ENCODE measurements around the gene CRYBA1.

The CRYBA1 gene

DNA sequence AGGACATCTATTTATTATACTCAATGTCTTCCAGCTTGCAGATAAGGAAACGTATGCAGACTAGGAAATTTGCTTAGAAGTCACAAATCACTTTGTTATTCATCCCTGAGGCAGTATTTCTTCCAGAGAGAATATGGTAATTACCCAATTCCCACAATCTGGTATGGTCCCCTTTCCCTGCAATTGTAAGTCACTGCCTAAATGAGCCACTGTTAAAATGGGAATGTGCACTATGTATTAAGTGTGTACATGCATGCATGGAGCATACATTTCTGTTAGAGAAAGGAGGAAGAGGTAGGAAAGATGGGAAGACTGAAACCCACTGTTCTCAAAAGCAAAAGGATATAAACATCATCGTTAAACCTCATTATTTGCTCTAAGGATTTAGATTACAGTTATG lies 37.3 kb downstream of the CRYBA1 start:
- DNase-seq: no peak

DNA sequence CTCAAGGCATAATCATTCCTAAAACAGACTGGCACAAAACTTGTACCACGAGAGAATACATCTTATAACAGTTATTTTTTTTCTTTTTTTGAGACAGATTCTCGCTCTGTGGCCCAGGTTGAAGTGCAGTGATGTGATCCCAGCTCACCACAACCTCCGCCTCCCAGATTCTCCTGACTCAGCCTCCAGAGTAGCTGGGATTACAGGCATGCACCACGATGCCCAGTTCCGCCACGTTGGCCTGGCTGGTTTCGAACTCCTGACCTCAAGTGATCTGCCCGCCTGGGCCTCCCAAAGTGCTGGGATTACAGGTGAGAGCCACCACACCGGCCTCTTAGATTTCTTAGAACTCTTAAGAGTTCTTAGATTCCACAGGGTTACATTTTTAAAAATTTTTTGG lies 43.2 kb downstream of the CRYBA1 start:
- DNase-seq: no peak

DNA sequence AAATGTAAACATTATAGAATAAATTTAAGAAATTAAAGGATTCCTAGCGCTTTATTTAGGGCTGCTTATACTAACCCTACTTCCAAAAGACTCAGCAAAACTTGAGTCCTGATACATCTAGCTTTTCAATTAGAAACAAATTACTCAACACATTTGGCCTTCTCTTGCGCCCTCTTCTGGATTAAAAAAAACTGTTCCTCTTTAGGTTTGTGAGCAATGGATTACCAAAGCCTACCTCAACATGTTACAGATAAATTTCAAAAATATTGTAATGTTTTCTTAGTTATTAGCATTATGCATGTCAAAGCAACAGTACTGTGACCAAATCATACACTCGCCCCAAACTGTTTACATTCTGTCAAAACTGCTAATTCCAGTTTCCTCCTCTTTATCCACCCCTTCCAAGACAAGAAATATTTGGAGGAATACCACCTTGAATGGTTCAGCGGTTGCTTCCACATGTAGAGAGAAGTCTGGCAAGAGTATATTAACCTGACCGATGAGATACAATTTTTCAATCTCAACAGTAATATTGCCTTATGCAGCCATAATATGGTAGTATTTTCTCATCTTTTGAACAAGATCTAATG lies 44.6 kb downstream of the CRYBA1 start:
- peak; percentile 92 for DNase-seq

DNA sequence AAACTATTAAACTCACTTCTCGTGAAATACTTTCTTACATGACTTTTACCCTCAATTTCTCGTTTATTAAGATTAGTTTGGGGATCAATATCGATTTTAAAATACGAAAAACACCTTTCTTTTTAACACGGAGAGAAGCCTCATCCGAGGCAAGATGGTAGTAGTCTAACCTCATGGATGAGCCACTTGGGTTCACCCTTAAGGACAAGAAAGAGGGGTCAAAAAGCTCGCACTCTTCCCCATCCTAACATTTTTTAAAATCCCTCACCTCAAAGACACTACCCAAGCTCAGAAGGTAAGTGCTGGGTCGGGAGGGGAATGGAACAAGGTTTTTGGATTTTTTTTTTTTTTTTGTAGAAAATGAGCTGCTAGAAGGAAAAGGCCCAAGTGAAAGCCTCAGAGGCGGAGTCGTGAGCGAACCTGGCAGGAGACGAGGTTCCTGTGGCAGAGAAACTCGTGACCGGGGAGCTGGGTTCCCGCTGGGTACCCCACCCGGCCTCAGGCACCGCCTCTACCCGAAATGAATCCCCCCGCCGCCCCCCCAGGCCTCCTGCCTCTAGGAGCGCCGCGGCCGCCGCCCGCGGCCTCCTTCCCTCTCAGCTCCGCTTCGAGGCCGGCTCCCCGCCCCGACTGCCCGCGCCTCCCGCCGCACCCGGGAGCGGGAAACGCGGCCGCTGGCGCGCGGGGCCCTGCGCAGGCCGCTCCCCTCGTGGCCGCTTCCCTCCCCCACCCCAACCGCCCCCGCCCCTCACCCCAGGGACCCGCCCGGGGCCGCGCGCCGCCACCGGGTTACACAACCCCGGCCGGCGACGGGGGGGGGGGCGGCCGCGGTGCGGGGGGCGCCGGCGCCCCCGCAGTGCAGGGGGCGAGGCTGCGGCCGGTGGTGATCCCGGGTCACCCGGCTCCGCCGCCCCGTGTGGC lies 45.7 kb downstream of the CRYBA1 start:
- peak; percentile 27 for DNase-seq

DNA sequence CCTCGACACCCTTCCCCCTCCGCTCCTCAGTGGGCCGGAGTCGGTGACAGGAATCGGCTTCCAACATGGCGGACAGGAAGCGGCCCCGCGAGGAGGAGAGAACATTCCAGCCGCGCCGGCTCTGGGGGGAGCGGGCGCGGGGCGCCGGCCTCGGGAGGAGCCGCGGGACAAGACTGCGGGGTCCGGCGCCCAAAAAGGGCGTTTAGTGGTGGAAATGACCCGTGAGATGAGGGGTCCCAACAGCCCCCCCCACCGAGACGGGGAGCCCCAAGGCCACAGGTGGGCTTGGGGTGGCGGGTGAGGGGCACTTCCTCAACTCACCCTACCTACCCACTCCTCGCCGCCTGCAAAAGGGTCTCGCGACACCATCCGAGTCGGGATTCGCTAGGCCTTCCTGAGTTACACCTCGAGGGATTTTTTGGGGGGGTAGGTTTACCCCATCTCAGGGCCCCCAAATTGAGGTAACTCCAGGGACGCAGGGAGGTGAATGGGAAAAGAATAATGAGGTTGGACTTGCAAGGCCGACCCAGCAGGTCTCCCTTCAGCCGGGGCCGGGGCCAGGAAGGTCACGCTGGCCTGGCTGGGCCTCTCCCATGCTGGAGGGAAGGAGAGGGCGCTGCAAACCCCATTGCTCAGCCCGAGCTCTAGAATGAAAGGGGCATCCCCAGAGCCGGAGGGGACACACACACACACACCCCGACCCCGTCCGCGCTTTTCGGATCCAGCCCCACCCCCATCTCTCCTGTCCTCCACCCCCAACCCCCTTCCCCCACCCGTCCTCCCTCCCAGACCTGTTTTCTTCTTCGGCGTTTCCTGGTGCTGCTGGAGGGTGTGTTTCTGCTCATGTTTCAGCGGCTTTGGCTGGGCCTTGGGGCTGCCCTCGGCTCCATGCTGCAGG lies 46.6 kb downstream of the CRYBA1 start:
- no peak for DNase-seq

GRCh38 chr17:29293890-29294579 lies 47.4 kb downstream of the CRYBA1 start, which contains the start of gene NUFIP2:
TSS of gene NUFIP2 (minus strand) at chr17:29294148. CDS start at chr17:29294059, 89 bp downstream.
- DNase-seq: peak; percentile 99

DNA sequence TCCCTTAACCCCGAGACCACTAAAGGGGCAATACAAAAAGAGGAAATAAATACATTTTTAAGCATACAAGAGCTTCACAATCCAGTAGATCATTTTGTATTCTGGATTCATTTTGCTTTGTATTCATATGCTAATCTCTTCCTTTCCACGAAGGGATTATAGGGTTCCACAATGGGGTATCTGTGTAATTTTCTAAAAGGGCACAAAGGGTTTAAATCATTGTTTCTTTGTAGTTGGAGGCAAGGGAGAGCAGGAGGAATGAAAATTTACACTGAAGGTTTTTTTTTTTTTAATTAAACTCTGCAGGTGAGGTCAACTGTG lies 47.9 kb downstream of the CRYBA1 start:
- DNase-seq: no peak

GRCh38 chr17:29295420-29295819 lies 48.8 kb downstream of the CRYBA1 start:
- no peak for DNase-seq

GRCh38 chr17:29299031-29299430 lies 52.4 kb downstream of the CRYBA1 start:
- no peak for DNase-seq

- DNase-seq: no peak
Measured at GRCh38 chr17:29303386-29303785, 56.7 kb downstream of the CRYBA1 start.

Data from NCI-H1694 (cell line).